AG09309 (cell line): Measurements from ENCODE around the gene NUDT16L1.

Source experiments
- DNase-seq: peaks from one replicate; pipeline ENCODE4 v3.0.0-alpha.2; 2010; ENCODE audit warnings: low read depth
- H3K4me3 ChIP-seq: 2 replicates; pipeline ENCODE4 v1.5.1; 2011; ENCODE audit warnings: mild to moderate bottlenecking, low read depth, low read length, moderate library complexity; ENCODE audit not compliant: control insufficient read depth
- TF ChIP-seq, protein P1 (sequence below): IDR thresholded peaks from 2 replicates; pipeline ENCODE4 v1.5.1; 2011; ENCODE audit warnings: mild to moderate bottlenecking, low read depth, low read length, inconsistent platforms; ENCODE audit not compliant: insufficient read depth, control insufficient read depth; ENCODE audit errors: missing control alignments

Gene NUDT16L1

DNA sequence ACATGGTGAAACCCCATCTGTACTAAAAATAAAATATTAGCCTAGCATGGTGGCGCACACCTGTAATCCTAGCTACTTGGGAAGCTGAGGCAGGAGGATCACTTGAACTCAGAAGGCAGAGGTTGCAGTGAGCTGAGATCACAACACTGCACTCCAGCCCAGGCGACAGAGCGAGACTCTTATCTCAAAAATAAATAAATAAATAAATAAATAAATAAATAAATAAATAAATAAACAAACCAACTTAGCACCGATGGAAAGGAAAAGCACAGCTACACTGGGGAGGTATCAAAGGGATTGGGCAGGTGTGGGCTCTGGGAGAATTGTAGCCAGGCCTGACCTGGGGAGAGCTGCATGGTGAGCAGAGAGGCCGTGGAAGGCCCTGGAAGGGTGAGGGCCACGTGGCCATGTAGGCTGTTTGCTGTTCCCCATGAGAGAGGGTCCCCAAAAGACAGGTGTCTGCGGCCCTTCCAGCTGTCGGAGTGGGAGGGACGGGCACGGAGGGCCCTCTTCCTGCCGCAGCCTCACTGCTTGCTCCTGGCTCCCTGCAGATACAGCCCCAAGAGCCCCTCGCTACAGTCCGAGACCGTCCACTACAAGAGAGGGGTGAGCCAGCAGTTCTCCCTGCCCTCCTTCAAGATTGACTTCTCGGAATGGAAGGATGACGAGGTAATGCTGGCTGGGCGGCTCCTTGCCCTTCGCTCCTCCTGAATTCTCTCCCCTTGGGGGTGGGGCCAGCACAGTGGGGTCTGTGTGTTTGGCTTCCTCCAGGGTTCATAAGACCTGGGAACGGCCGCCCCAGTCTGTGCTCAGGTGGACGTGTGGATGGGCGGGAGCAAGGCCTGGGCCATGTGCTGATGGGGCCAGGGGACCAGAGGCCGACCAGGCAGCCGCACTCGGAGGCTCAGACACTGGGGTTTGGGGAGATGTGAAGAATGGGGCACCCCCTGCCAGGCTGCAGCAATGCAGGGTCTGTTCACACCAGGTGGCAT, 36.4 kb upstream of the NUDT16L1 start:
- no peak overlapping the region for H3K4me3 ChIP-seq
- TF ChIP-seq, protein P1, sequence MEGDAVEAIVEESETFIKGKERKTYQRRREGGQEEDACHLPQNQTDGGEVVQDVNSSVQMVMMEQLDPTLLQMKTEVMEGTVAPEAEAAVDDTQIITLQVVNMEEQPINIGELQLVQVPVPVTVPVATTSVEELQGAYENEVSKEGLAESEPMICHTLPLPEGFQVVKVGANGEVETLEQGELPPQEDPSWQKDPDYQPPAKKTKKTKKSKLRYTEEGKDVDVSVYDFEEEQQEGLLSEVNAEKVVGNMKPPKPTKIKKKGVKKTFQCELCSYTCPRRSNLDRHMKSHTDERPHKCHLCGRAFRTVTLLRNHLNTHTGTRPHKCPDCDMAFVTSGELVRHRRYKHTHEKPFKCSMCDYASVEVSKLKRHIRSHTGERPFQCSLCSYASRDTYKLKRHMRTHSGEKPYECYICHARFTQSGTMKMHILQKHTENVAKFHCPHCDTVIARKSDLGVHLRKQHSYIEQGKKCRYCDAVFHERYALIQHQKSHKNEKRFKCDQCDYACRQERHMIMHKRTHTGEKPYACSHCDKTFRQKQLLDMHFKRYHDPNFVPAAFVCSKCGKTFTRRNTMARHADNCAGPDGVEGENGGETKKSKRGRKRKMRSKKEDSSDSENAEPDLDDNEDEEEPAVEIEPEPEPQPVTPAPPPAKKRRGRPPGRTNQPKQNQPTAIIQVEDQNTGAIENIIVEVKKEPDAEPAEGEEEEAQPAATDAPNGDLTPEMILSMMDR, result no peak
- DNase-seq, result no peak

DNA sequence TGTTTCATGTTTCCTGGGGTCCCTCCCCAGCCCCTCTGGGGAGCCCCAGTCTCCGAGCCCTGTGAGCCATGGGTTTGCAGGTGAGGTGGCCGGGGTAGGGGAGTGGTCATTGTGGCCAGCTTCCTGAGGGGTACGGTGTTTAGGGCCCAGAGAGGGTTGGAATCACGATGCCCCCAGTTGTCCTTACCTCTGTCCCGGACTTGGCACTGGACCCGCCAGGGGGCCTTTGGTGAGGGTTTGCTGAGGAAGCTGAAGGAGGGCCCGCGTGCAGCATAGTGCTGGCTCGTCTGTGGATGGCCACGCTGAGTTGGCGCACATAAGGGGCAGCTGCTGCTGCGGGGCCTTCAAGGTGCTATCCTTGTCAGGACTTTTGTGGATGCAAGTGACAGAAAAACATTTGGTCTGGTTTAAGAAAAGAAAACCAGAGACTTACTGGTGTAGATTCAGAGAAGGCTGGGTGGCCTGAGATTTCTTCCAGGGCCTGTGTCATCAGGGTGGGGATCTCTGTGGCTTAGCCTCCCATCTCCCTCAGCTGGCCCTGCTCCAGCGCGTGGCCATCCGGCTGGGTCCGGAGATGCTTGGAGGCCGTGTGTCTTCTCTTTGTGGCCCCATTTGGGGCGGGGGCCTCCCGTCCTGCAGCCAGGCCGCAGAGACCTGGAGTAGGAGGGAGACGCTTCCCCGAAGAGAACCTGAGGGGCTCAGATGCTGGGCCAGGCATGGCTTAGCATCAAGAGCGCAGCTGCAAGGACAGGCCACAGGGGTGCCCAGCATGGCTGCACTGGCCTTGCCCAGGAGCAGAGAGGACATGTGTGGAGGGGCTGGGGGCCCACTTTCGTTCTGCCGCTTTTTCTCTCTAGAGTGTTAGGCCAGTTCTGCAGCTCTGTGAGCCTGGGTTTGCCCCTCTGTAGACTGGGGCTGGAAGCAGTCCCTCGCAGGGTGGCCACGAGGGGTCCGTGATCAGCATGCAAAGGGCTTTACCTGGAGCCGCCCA, 33.7 kb upstream of the NUDT16L1 start:
- TF ChIP-seq, protein P1, result no peak
- no peak overlapping the region for H3K4me3 ChIP-seq
- no peak for DNase-seq

DNA sequence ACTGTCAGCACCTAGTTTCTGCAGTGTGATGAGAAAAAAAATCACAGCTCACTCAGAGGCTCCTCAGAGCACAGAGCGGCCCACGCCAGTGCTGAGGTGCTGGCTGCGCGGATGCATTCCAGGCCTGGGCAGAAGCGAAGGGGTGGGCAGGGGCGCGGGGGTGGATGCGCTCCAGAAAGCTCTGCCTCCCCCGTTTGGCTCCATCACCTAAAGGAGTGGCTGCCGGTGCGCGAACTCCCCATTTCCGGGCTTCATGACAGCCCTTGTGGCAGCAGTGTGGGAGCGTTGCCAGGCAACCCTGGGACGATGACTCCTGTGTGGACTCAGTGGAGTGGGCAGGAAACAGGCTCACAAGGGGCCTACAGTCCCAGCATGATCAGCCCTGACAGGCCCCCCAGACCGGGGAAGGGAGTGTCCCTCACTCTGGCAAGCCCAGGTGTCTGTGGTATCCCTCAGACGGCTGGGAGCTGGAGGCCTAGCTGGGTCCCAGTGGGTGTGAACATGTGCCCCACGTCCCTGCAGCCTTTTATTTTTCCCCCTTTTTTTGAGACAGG, 32.8 kb upstream of the NUDT16L1 start:
- no peak overlapping the region for H3K4me3 ChIP-seq
- DNase-seq, result no peak
- TF ChIP-seq, protein P1, result no peak

DNA sequence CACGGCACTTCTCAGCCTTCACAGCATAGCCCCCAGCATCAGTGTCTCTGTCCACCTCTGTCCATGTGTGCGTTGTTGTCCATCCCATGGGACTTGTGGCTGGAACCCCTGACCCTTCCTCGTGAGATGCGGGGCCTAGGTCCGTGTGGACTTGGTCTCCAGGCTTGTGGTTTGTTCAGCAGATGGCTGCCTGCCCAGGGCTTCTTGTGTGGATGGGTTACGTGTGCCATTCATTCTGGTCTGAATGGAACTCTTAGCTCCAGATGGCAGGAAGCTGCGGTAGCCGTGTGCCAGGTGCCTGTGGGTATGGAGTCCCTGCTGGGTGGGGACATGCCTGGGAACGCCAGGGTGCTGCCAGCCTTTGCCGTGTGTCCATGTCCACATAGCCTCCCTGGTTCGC, 31.7 kb upstream of the NUDT16L1 start:
- DNase-seq, result no peak
- H3K4me3 ChIP-seq, result no peak overlapping the region
- TF ChIP-seq, protein P1, result no peak

DNA sequence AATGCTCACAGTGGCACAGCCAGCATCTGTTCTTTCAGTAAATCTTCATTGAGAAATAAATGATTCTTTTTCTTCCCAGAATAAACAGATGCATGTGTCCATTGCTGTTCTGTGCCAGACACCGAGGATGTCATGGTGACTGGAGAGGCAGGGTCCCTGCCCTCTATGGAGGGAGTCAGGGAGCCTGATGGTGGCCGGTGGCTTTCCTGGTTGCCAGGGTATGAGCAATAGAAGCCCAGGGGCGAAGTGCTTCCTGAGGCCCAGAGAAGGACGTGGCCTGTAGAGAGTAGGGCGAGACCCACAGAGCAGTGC, 29.9 kb upstream of the NUDT16L1 start:
- no peak for DNase-seq
- H3K4me3 ChIP-seq, result no peak overlapping the region
- TF ChIP-seq, protein P1, result no peak

DNA sequence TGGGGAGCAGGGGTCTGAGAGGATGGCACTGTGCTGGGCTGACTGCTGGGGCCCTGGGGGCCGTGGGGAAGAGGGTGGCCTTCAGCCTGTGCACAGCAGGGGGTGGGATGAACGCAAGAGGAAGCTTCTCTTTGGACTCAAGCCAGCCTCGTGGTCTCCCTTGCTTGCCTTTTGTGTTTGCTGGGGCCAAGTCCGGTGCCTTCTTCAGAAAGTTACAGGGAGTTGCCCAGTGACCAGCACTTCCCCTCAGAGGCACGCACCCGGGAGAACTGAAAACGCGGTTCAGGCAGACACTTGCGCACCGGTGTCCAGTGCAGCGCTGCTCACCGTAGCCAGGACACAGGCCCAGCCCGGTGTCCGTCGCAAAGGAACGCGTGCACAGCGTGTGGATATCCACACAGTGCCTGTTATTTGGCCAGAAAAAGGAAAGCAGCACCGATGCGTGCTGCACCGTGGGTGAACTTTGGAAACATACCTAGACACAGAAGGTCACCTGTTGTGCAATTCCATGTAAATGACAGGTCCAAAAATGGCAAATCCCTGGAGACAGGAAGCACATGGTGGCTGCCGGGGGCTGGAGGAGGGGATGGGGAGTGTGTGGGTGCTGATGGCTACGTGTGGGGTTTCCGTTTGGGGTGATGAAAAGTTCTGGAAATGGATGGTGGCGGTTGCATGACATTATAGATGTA, 29.4 kb upstream of the NUDT16L1 start:
- TF ChIP-seq, protein P1, result no peak
- H3K4me3 ChIP-seq, result no peak overlapping the region
- no peak for DNase-seq
